ENCODE results near the gene ZBTB26.
"Not testable (repeated sequence)": the region's sequence is repeated elsewhere in the genome, so short reads cannot be mapped to it uniquely, and the experiment has no call there.

The ZBTB26 gene

GRCh38 chr9:122922713-122923112 lies 8.6 kb downstream of the ZBTB26 start:
- DNase-seq: no peak

- DNase-seq: no peak
Measured at GRCh38 chr9:122918310-122918709, 13.0 kb downstream of the ZBTB26 start.

GRCh38 chr9:122912964-122913673 lies 18.2 kb downstream of the ZBTB26 start, which contains the start of gene ZBTB6:
Gene ZBTB6, minus strand, starts transcription at chr9:122913323. Its CDS starts 1,251 bp downstream, at chr9:122912072.
- DNase-seq: peak; percentile 76 to 92

GRCh38 chr9:122912671-122912963 lies 18.7 kb downstream of the ZBTB26 start:
- DNase-seq: no peak

- not testable (repeated sequence) for DNase-seq
Measured at GRCh38 chr9:122906122-122906521, 25.2 kb downstream of the ZBTB26 start.

- DNase-seq: peak; percentile 99 to 100
Measured at GRCh38 chr9:122904823-122905710, 26.2 kb downstream of the ZBTB26 start, which contains the start of gene RC3H2. Gene RC3H2, minus strand, starts transcription at chr9:122905359. Its CDS starts 7,850 bp downstream, at chr9:122897509.

- DNase-seq: peak in 1 of 2 donors; percentile 39
Measured at GRCh38 chr9:122904466-122904822, 26.9 kb downstream of the ZBTB26 start.

- no peak for DNase-seq
Measured at GRCh38 chr9:122900791-122901190, 30.5 kb downstream of the ZBTB26 start.

GRCh38 chr9:122897969-122898368 lies 33.3 kb downstream of the ZBTB26 start:
- no peak for DNase-seq

GRCh38 chr9:122888480-122888879 lies 42.8 kb downstream of the ZBTB26 start:
- DNase-seq: no peak

GRCh38 chr9:122883125-122883524 lies 48.2 kb downstream of the ZBTB26 start:
- no peak for DNase-seq

GRCh38 chr9:122879443-122879842 lies 51.9 kb downstream of the ZBTB26 start:
- no peak for DNase-seq

- no peak for DNase-seq
Measured at GRCh38 chr9:122875523-122875922, 55.8 kb downstream of the ZBTB26 start.

GRCh38 chr9:122867276-122867675 lies 64.0 kb downstream of the ZBTB26 start:
- not testable (repeated sequence) for DNase-seq

- no peak for DNase-seq
Measured at GRCh38 chr9:122866079-122866478, 65.2 kb downstream of the ZBTB26 start.
